Mesodermal cell (in vitro differentiated cells): Measurements from ENCODE around the gene RTN1.

ENCODE experiments used
- H3K27ac ChIP-seq: 2 replicates; pipeline ENCODE4 v1.7.0; 2013; ENCODE audit warnings: mild to moderate bottlenecking, low read depth, low read length, moderate library complexity; ENCODE audit not compliant: severe bottlenecking
- H3K36me3 ChIP-seq: 2 replicates; pipeline ENCODE4 v1.7.1; 2013; ENCODE audit warnings: mild to moderate bottlenecking, low read length, moderate library complexity; ENCODE audit not compliant: control insufficient read depth, insufficient read depth
- H3K4me1 ChIP-seq: one replicate; pipeline ENCODE4 v1.7.1; 2013; ENCODE audit warnings: mild to moderate bottlenecking, low read length; ENCODE audit not compliant: insufficient read depth, control insufficient read depth, poor library complexity, severe bottlenecking
- H3K4me3 ChIP-seq: 2 replicates; pipeline ENCODE4 v1.7.0; 2013; ENCODE audit warnings: low read length, control low read depth, mild to moderate bottlenecking; ENCODE audit not compliant: insufficient read depth, poor library complexity, severe bottlenecking; ENCODE audit errors: extremely low read depth
- H3K9me3 ChIP-seq: 2 replicates; pipeline ENCODE4 v1.7.1; 2013; ENCODE audit warnings: mild to moderate bottlenecking, low read length, moderate library complexity; ENCODE audit not compliant: control insufficient read depth
- WGBS, 2 experiments: methylation state at CpG; one replicate each; pipeline ENCODE4 v1.1.5; 2013; ENCODE audit warnings: missing lambda C conversion rate in 2 of 2; ENCODE audit not compliant: insufficient coverage in 2 of 2; 5-methylcytosine and 5-hydroxymethylcytosine counted together

RTN1 gene

DNA sequence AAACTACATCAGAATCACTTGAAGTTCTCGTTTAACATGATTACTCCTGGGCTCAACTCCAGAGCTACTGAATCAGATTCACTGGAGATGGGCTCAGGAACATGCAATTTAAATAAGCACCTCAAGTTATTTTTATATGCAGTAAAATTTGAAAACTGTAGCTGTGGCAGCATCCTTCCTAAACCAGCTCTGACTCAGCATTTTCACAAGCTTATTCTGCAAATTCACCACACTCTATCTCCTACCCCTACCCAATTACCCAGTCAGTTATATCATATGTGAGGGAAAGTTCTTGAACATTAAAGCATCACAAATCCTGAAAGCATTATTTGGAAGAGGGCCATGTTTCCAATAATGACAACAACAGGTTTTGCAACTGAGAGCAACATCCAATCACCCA lies 25.1 kb upstream of the RTN1 start:
- Histone ChIP-seq H3K4me1 (no peaks in the 10 kb centered on the region), H3K9me3 (no peaks in the 10 kb centered on the region), H3K36me3 (no peaks in the 10 kb centered on the region), H3K4me3 (no peak overlapping the region), H3K27ac (no peak overlapping the region)
- 57 to 71% methylated on average over 1 of the region's 1 CpG for WGBS, 2 experiments

- WGBS, 2 experiments: 71% methylated on average over 1 of the region's 2 CpGs; no CpG with 5 or more reads in 1 of the 2 experiments
- no peaks in the 10 kb centered on the region for H3K4me1 ChIP-seq
- no peaks in the 10 kb centered on the region for H3K36me3 ChIP-seq
- no peak overlapping the region for H3K27ac ChIP-seq
- H3K4me3 ChIP-seq: no peak overlapping the region
- no peaks in the 10 kb centered on the region for H3K9me3 ChIP-seq
These were observed 20.1 kb upstream of the RTN1 start for GRCh38 chr14:59890676-59891075.

DNA sequence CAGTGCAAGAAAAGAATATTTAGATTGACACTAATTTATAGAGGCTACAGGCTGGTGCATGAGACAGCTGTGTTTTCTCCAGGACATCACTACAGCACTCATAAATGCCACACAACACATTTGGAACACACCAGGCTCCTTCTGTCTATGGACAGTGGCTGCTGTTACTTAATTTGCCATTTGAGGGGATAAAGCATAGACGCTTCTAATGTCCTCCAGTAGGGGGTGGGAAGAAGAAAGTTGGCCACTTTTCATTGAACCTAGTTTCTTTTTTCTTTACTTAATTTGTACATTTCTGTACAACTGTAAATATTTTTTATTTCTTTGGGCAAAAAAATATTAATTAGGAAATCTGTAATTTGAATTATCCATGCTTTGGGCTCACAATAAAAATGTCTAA lies 12.4 kb upstream of the RTN1 start:
- Histone ChIP-seq H3K4me3 (no peak overlapping the region), H3K9me3 (no peaks in the 10 kb centered on the region), H3K27ac (no peak overlapping the region), H3K4me1 (no peaks in the 10 kb centered on the region), H3K36me3 (no peaks in the 10 kb centered on the region)
- no CpG with 5 or more reads among the region's 1 CpG for WGBS, 2 experiments

DNA sequence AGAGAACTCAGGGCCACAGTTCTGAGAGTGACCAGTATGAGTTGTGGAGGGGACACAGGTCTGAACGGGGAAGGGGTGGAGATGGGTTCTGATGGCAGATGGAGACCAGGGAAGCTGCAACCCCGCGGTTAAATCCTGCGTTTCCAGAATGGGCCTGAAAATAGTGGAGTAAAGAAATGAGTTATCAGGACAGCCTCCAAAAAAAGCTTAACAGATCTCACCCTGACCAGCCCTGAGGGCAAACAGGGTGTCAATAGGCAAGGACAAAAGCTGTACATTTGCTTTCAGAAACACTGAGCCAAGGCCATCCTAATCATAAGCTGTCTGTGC lies 555 bp upstream of the RTN1 start:
- peak overlapping the region; percentile 51 for H3K4me3 ChIP-seq
- no peaks in the 10 kb centered on the region for H3K36me3 ChIP-seq
- no peak overlapping the region for H3K27ac ChIP-seq
- peaks cover 12% of the 10 kb centered on the region for H3K4me1 ChIP-seq
- 5 to 8% methylated on average over 4 of the region's 4 CpGs for WGBS, 2 experiments
- H3K9me3 ChIP-seq: no peaks in the 10 kb centered on the region

DNA sequence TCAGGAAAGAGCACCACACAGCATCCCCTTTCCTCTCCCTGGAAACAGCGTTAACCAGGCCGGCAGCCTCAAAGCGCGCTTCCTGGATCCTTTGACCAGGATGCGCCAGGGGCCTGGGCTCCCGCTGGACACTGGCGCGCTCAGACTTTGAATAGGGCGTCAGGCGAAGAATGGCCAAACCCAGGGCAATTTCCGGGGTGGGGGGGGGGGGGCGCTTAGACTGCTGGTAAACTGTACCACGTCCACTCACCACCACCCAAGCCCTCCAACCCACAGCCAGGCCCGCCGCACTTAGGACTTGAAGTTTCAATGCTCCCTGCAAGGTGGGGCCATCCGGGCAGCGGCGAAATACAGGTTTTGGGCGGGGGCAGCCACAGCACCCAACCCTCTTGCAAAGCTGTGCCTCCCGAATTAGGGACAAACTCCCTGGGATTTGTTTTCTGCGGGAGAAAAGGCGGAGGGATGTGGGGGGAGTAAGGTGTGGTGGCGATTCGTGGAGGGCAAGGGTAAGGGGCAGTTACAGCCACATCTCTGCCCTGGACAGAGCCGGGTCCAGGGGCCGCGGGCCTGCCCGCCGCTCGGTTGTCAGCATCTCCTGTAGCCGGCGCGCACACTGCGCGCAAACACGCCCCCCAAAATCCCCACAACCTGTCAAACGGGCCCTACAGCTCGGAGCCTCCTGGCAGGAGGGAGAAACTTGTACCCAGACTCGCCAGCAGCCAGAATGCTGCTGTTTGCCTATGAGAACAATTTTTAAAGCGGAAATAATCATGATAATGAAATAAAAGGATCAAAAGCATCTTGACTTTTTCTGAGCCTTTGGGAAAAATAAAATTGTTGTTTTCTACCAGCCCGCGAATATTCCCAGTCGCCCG lies 958 bp downstream of the RTN1 start:
- Histone ChIP-seq H3K4me3 (peak overlapping the region; percentile 51), H3K36me3 (no peaks in the 10 kb centered on the region), H3K9me3 (no peaks in the 10 kb centered on the region), H3K4me1 (peaks cover 12% of the 10 kb centered on the region), H3K27ac (no peak overlapping the region)
- WGBS, 2 experiments: 5 to 7% methylated on average over 21 of the region's 44 CpGs

GRCh38 chr14:59868021-59868420 lies 2.6 kb downstream of the RTN1 start:
- H3K4me1 ChIP-seq: peaks cover 12% of the 10 kb centered on the region
- no peak overlapping the region for H3K27ac ChIP-seq
- no peak overlapping the region for H3K4me3 ChIP-seq
- no peaks in the 10 kb centered on the region for H3K36me3 ChIP-seq
- no peaks in the 10 kb centered on the region for H3K9me3 ChIP-seq
- WGBS, 2 experiments: no CpG with 5 or more reads among the region's 3 CpGs

DNA sequence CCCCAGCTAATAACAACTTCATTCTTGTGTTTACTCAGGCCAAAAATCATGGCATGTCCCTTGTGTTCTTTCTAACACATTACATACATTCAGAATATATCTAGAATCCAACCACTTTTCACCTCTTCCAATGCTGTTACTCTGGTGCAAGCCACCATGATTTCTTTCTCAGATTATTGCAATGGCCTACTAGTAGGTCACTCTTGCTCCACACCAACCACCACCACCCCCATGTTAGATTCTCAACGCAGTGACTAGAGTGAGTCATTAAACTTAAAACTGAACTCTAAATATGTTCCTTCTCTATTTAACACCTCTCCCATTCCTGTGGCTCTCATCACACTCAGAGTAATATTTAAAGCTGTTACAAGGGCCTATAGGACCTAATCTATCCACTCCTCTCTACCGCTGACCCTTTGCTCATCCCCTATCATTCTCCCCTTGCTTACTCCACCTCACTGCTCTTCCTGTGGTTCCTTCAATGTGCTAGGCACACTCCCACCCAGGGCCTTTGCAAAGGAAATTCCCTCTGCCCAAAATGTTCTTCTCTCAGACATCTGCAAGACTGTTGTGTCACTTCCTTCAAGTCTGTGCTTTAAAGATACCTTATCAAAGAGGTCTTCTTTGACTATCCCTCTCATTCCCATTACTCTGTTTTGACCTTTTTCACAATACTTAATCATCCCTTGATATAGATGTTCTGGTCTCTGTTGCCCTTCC lies 6.6 kb downstream of the RTN1 start:
- WGBS, 2 experiments: 73 to 100% methylated on average over 2 of the region's 2 CpGs
- no peaks in the 10 kb centered on the region for H3K4me1 ChIP-seq
- no peak overlapping the region for H3K27ac ChIP-seq
- no peaks in the 10 kb centered on the region for H3K36me3 ChIP-seq
- H3K4me3 ChIP-seq: no peak overlapping the region
- no peaks in the 10 kb centered on the region for H3K9me3 ChIP-seq

- Histone ChIP-seq H3K9me3 (no peaks in the 10 kb centered on the region), H3K4me3 (no peak overlapping the region), H3K4me1 (no peaks in the 10 kb centered on the region), H3K36me3 (no peaks in the 10 kb centered on the region), H3K27ac (no peak overlapping the region)
- WGBS, 2 experiments: 74% methylated on average over 2 of the region's 2 CpGs; no CpG with 5 or more reads in 1 of the 2 experiments
These were observed 13.2 kb downstream of the RTN1 start for GRCh38 chr14:59857328-59857727.

DNA sequence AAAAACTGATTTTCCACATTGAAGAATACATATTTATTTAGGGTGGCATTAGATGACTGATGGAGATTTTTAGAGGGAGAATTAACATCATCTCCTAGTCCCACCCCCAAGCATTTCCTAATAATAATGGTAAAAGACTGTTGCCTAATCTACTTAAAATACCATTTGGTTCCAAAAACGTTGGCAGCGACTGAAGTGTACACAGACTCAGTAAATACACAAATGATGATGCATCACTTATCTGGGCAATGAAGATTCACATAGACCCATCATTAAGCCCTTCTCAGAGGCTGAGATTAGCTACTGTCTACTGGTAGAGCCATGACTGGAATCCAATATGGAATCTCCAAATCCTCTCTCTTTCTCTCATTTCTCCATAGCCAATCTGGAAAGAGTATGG lies 18.2 kb downstream of the RTN1 start:
- 63 to 78% methylated on average over 2 of the region's 2 CpGs for WGBS, 2 experiments
- Histone ChIP-seq H3K4me3 (no peak overlapping the region), H3K9me3 (no peaks in the 10 kb centered on the region), H3K36me3 (no peaks in the 10 kb centered on the region), H3K27ac (no peak overlapping the region), H3K4me1 (no peaks in the 10 kb centered on the region)

- no peaks in the 10 kb centered on the region for H3K9me3 ChIP-seq
- H3K4me3 ChIP-seq: no peak overlapping the region
- H3K27ac ChIP-seq: no peak overlapping the region
- no peaks in the 10 kb centered on the region for H3K36me3 ChIP-seq
- H3K4me1 ChIP-seq: no peaks in the 10 kb centered on the region
- WGBS, 2 experiments: 50% methylated on average over 1 of the region's 2 CpGs; no CpG with 5 or more reads in 1 of the 2 experiments
These were observed 20.1 kb downstream of the RTN1 start for GRCh38 chr14:59850458-59850857.
